GM19193 (cell line): Measurements from ENCODE around the gene MS4A10.

Experiments used
- POLR2A ChIP-seq: IDR thresholded peaks from 4 replicates; pipeline ENCODE4 v1.6.1; 2011; ENCODE audit not compliant: insufficient read depth, insufficient read length; ENCODE audit errors: extremely low read depth

Gene MS4A10

GRCh38 chr11:60785136-60785535 lies at the start of gene MS4A10:
TSS of gene MS4A10 (plus strand) at chr11:60785333. CDS start at chr11:60790336, 5,003 bp downstream.
- no peak for TF ChIP-seq POLR2A

GRCh38 chr11:60739114-60739513 lies 46.0 kb upstream of the MS4A10 start:
- no peak for TF ChIP-seq POLR2A

GRCh38 chr11:60740573-60740972 lies 44.6 kb upstream of the MS4A10 start:
- no peak for TF ChIP-seq POLR2A

- no peak for TF ChIP-seq POLR2A
Measured at GRCh38 chr11:60741421-60741820, 43.7 kb upstream of the MS4A10 start.

GRCh38 chr11:60743058-60743457 lies 42.1 kb upstream of the MS4A10 start:
- no peak for TF ChIP-seq POLR2A

GRCh38 chr11:60744114-60744513 lies 41.0 kb upstream of the MS4A10 start:
- TF ChIP-seq POLR2A = no peak

- TF ChIP-seq POLR2A = no peak
Measured at GRCh38 chr11:60747359-60747873, 37.7 kb upstream of the MS4A10 start.

GRCh38 chr11:60748225-60748624 lies 36.9 kb upstream of the MS4A10 start:
- no peak for TF ChIP-seq POLR2A

- no peak for TF ChIP-seq POLR2A
Measured at GRCh38 chr11:60748821-60749220, 36.3 kb upstream of the MS4A10 start.

GRCh38 chr11:60750911-60751310 lies 34.2 kb upstream of the MS4A10 start:
- TF ChIP-seq POLR2A = no peak

- no peak for TF ChIP-seq POLR2A
Measured at GRCh38 chr11:60753309-60753708, 31.8 kb upstream of the MS4A10 start.

GRCh38 chr11:60754887-60755286 lies 30.2 kb upstream of the MS4A10 start:
- TF ChIP-seq POLR2A = no peak

GRCh38 chr11:60756307-60757032 lies 28.7 kb upstream of the MS4A10 start, which contains the start of gene MS4A15:
TSS of gene MS4A15 (plus strand) at chr11:60756867. CDS start at chr11:60763734, 6,867 bp downstream.
- TF ChIP-seq POLR2A = no peak

- TF ChIP-seq POLR2A = no peak
Measured at GRCh38 chr11:60757231-60757800, 27.8 kb upstream of the MS4A10 start.

- no peak for TF ChIP-seq POLR2A
Measured at GRCh38 chr11:60761436-60762190, 23.5 kb upstream of the MS4A10 start.

- TF ChIP-seq POLR2A = peak; percentile 36
Measured at GRCh38 chr11:60762851-60763691, 22.1 kb upstream of the MS4A10 start.
